HepG2 (cell line): ENCODE data around the gene GINS2.

Source experiments
- CBX2 ChIP-seq, 2 experiments: fragments of 200-600 bp in 1 of 2; sonication (generic); formaldehyde crosslinking in 1 of 2; IDR thresholded peaks; 2 replicates each; pipeline versions ENCODE4 v1.7.0 to v1.8.1; 2018 to 2022; ENCODE audit warnings: low read depth in 2 of 2, low read length in 1 of 2, mild to moderate bottlenecking in 1 of 2, missing genetic modification reagents in 1 of 2
- CTCF ChIP-seq: sonication (generic); formaldehyde crosslinking; IDR thresholded peaks from 2 replicates; pipeline ENCODE4 v1.5.0; 2020; ENCODE audit warnings: mild to moderate bottlenecking, missing genetic modification reagents, moderate library complexity
- NR2F2 ChIP-seq: IDR thresholded peaks from 2 replicates; pipeline ENCODE4 v1.6.1; 2012; ENCODE audit warnings: low read depth, inconsistent platforms, borderline replicate concordance
- POLR2A ChIP-seq, 2 experiments: IDR thresholded peaks; 2 replicates each; pipeline ENCODE4 v1.6.1; 2011; ENCODE audit warnings: low read depth in 2 of 2, low read length in 2 of 2, mild to moderate bottlenecking in 1 of 2, moderate library complexity in 1 of 2; ENCODE audit not compliant: insufficient read depth in 1 of 2
- RFX1 ChIP-seq: fragments of 450-650 bp; IDR thresholded peaks from 2 replicates; pipeline ENCODE4 v1.6.1; 2017
- SP2 ChIP-seq: sonication (generic); formaldehyde crosslinking; IDR thresholded peaks from 2 replicates; pipeline ENCODE4 v1.5.1; 2020; ENCODE audit warnings: mild to moderate bottlenecking, missing genetic modification reagents
- ZBED4 ChIP-seq: sonication (generic); formaldehyde crosslinking; IDR thresholded peaks from 2 replicates; pipeline ENCODE4 v1.4.0; 2020; ENCODE audit warnings: missing genetic modification reagents, borderline replicate concordance
- ZMYM4 ChIP-seq: sonication (generic); formaldehyde crosslinking; IDR thresholded peaks from 2 replicates; pipeline ENCODE4 v1.8.1; 2023; ENCODE audit warnings: mild to moderate bottlenecking, missing genetic modification reagents
- TF ChIP-seq, protein P1 (sequence below): sonication (generic); formaldehyde crosslinking; IDR thresholded peaks from 2 replicates; pipeline ENCODE4 v1.5.0; 2020; ENCODE audit warnings: mild to moderate bottlenecking, missing genetic modification reagents, borderline replicate concordance
- TF ChIP-seq, protein P2 (sequence below): sonication (generic); formaldehyde crosslinking; IDR thresholded peaks from 2 replicates; pipeline ENCODE4 v1.4.0; 2020; ENCODE audit warnings: mild to moderate bottlenecking, missing genetic modification reagents

- TF ChIP-seq CTCF (CRISPR knock-in tag) (no peak), ZBED4 (CRISPR knock-in tag) (no peak), NR2F2 (no peak), SP2 (CRISPR knock-in tag) (no peak), RFX1 (no peak), POLR2A (IDR thresholded peaks at IDR 0.05; ENCODE audit: insufficient read depth in 1 of 2, low read depth in 2 of 2, low read length in 2 of 2) (no peak), CBX2 (IDR thresholded peaks at IDR 0.05; ENCODE audit: low read depth, low read length) (no peak), CBX2 (CRISPR knock-in tag; IDR thresholded peaks at IDR 0.05; ENCODE audit: low read depth) (no peak), ZMYM4 (no peak)
- TF ChIP-seq, protein P1, sequence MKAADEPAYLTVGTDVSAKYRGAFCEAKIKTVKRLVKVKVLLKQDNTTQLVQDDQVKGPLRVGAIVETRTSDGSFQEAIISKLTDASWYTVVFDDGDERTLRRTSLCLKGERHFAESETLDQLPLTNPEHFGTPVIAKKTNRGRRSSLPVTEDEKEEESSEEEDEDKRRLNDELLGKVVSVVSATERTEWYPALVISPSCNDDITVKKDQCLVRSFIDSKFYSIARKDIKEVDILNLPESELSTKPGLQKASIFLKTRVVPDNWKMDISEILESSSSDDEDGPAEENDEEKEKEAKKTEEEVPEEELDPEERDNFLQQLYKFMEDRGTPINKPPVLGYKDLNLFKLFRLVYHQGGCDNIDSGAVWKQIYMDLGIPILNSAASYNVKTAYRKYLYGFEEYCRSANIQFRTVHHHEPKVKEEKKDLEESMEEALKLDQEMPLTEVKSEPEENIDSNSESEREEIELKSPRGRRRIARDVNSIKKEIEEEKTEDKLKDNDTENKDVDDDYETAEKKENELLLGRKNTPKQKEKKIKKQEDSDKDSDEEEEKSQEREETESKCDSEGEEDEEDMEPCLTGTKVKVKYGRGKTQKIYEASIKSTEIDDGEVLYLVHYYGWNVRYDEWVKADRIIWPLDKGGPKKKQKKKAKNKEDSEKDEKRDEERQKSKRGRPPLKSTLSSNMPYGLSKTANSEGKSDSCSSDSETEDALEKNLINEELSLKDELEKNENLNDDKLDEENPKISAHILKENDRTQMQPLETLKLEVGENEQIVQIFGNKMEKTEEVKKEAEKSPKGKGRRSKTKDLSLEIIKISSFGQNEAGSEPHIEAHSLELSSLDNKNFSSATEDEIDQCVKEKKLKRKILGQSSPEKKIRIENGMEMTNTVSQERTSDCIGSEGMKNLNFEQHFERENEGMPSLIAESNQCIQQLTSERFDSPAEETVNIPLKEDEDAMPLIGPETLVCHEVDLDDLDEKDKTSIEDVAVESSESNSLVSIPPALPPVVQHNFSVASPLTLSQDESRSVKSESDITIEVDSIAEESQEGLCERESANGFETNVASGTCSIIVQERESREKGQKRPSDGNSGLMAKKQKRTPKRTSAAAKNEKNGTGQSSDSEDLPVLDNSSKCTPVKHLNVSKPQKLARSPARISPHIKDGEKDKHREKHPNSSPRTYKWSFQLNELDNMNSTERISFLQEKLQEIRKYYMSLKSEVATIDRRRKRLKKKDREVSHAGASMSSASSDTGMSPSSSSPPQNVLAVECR (CRISPR knock-in tag), result no peak
- TF ChIP-seq, protein P2, sequence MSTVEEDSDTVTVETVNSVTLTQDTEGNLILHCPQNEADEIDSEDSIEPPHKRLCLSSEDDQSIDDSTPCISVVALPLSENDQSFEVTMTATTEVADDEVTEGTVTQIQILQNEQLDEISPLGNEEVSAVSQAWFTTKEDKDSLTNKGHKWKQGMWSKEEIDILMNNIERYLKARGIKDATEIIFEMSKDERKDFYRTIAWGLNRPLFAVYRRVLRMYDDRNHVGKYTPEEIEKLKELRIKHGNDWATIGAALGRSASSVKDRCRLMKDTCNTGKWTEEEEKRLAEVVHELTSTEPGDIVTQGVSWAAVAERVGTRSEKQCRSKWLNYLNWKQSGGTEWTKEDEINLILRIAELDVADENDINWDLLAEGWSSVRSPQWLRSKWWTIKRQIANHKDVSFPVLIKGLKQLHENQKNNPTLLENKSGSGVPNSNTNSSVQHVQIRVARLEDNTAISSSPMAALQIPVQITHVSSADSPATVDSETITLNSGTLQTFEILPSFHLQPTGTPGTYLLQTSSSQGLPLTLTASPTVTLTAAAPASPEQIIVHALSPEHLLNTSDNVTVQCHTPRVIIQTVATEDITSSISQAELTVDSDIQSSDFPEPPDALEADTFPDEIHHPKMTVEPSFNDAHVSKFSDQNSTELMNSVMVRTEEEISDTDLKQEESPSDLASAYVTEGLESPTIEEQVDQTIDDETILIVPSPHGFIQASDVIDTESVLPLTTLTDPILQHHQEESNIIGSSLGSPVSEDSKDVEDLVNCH (CRISPR knock-in tag), result no peak
These were observed 6.7 kb upstream of the GINS2 start for GRCh38 chr16:85695196-85696128.
